Measurements from ENCODE around the gene GPD2. TPM values are rescaled to one million over a fixed set of nuclear protein-coding genes. Genes with fewer than 3 reads are reported as not detected.

The GPD2 gene
- total and polyA plus RNA-seq, 2 of the 8 experiments (the other 6 are each of a cell fraction or from before 2014, with no cell fraction given), result 8.4 to 43.1 TPM

- POLR2A ChIA-PET (ENCODE audit: partially characterized antibody), result no interaction called here
- Histone ChIP-seq H2BK15ac (ENCODE audit: low read length) (no peak overlapping the region), H3K4me2 (ENCODE audit: insufficient read depth in 1 of 2, low read depth in 2 of 2, low read length in 2 of 2) (no peak overlapping the region), H2BK12ac (ENCODE audit: low read depth, low read length) (no peak overlapping the region), H3K14ac (ENCODE audit: insufficient read length) (no peak overlapping the region), H3K4me3 (ENCODE audit: extremely low read depth in 1 of 4, insufficient read depth in 2 of 4, low read depth in 3 of 4, low read length in 4 of 4) (no peak overlapping the region), H3K9me3 (ENCODE audit: insufficient read depth in 2 of 2, low read depth in 1 of 2, low read length in 1 of 2) (no peaks in the 10 kb centered on the region), H3K27ac (ENCODE audit: low read depth, low read length) (no peak overlapping the region), H2BK120ac (replicated peaks; ENCODE audit: low read depth, low read length) (no peak overlapping the region), H3K4me1 (replicated peaks in 1 of 4; ENCODE audit: control insufficient read depth in 3 of 4, insufficient read depth in 4 of 4, low read length in 3 of 4) (peaks cover 2 to 10% (median 5%) of the 10 kb centered on the region in 4 experiments; a peak in 6 of 7 replicates), H3K18ac (ENCODE audit: extremely low read depth, low read length) (0 out of 2 replicates have a peak overlapping the region, but pooled peaks have one; percentile 40), H4K20me1 (replicated peaks in 1 of 2; ENCODE audit: control insufficient read depth in 1 of 2, insufficient read depth in 2 of 2, low read length in 2 of 2) (no peaks in the 10 kb centered on the region), H3K9ac (replicated peaks in 1 of 4; ENCODE audit: extremely low read depth in 1 of 4, low read depth in 3 of 4, low read length in 3 of 4) (peak overlapping the region in 1 of 4 experiments; percentile 34; a peak in 1 of 7 replicates), H3K36me3 (ENCODE audit: control insufficient read depth in 2 of 4, insufficient read depth in 4 of 4, low read length in 3 of 4) (no peaks in the 10 kb centered on the region), H3K23ac (ENCODE audit: insufficient read length) (no peak overlapping the region), H2AK5ac (ENCODE audit: low read depth, low read length) (no peak overlapping the region), H4K91ac (replicated peaks; ENCODE audit: insufficient read length, low read length) (no peak overlapping the region), H3K4ac (replicated peaks; ENCODE audit: insufficient read length, low read depth, low read length) (no peak overlapping the region), H2BK20ac (ENCODE audit: low read length) (no peak overlapping the region), H3K79me1 (ENCODE audit: low read depth, low read length) (no peaks in the 10 kb centered on the region), H2BK5ac (ENCODE audit: low read depth, low read length) (no peak overlapping the region), H4K5ac (ENCODE audit: insufficient read length, low read depth, low read length) (no peak overlapping the region), H3K27me3 (replicated peaks in 1 of 4; ENCODE audit: control insufficient read depth in 3 of 4, extremely low read depth in 1 of 4, insufficient read depth in 3 of 4, low read length in 3 of 4) (no peaks in the 10 kb centered on the region), H3K56ac (replicated peaks; ENCODE audit: insufficient read length, low read depth, low read length) (no peak overlapping the region), H3K23me2 (ENCODE audit: low read depth, low read length) (no peaks in the 10 kb centered on the region), H2AFZ (ENCODE audit: low read length) (no peak overlapping the region), H3K79me2 (ENCODE audit: control insufficient read depth in 1 of 2, insufficient read depth in 2 of 2, low read length in 2 of 2) (peaks cover 0 to 7% of the 10 kb centered on the region in 2 experiments; a peak in 1 of 4 replicates), H4K8ac (ENCODE audit: extremely low read depth, insufficient read depth, low read length) (no peak overlapping the region)
- FAIRE-seq (no peak), DNase-seq (ENCODE audit: low read depth in 1 of 2, low spot score in 2 of 2) (no peak)
- CTCF ChIA-PET (ENCODE audit: partially characterized antibody), result interaction anchor here (1.6 kb wide), 2 partner anchors 16 to 132 kb away, joined by 3 read pairs; no protein-coding TSS in a partner anchor
- WGBS, 2 experiments (ENCODE audit: extremely low coverage in 1 of 2, insufficient coverage in 1 of 2, insufficient read length in 1 of 2, insufficient replicate concordance in 2 of 2, low coverage in 1 of 2, low lambda C conversion rate in 2 of 2, missing lambda C conversion rate in 1 of 2), result 73% methylated on average over 3 of the region's 3 CpGs; no CpG with 5 or more reads in 1 of the 2 experiments
- TF ChIP-seq PHF8 (conservative IDR thresholded peaks at IDR 0.05; ENCODE audit: low read depth, low read length) (no peak), HDAC6 (IDR thresholded peaks at IDR 0.05; ENCODE audit: low read depth, low read length) (no peak), ASH2L (IDR thresholded peaks at IDR 0.05; ENCODE audit: low read length) (no peak), SUZ12 (IDR thresholded peaks at IDR 0.05; ENCODE audit: low read length) (no peak), CTBP2 (IDR thresholded peaks at IDR 0.05; ENCODE audit: borderline replicate concordance, insufficient read depth, insufficient read length, low read length) (no peak), BACH1 (IDR thresholded peaks at IDR 0.05; ENCODE audit: low read length) (no peak), RNF2 (IDR thresholded peaks at IDR 0.05; ENCODE audit: borderline replicate concordance, low read depth, low read length, missing control alignments, poor library complexity, severe bottlenecking) (no peak), NANOG (IDR thresholded peaks at IDR 0.05; ENCODE audit: insufficient read depth, low read depth, low read length, poor library complexity, severe bottlenecking) (no peak), CEBPB (IDR thresholded peaks at IDR 0.05; ENCODE audit: low read depth, low read length) (no peak), TEAD4 (IDR thresholded peaks at IDR 0.05; ENCODE audit: low read depth, low read length) (no peak), RAD21 (IDR thresholded peaks at IDR 0.05 in 1 of 2, conservative IDR thresholded peaks at IDR 0.05 in 1 of 2; ENCODE audit: low read depth in 2 of 2, low read length in 2 of 2) (no peak), RFX5 (IDR thresholded peaks at IDR 0.05; ENCODE audit: borderline replicate concordance, low read depth, low read length) (no peak)
These were observed 30.7 kb downstream of the GPD2 start for GRCh38 chr2:156466739-156467405.

Measured in H1 (cell line).